Immature natural killer cell (primary cell): Measurements from ENCODE around the gene NPAS3. TPM values are rescaled to one million over a fixed set of nuclear protein-coding genes. Genes with fewer than 3 reads are reported as not detected.

ENCODE experiments used
- DNase-seq, 3 donors: peaks; one replicate each; pipeline ENCODE4 v3.0.0; 2022; ENCODE audit warnings: mixed read lengths in 1 of 3
- H3K27ac Mint-ChIP-seq, 6 donors: one replicate each; pipeline ENCODE4 v1.8.0; 2020; ENCODE audit warnings: mixed read lengths in 6 of 6, mild to moderate bottlenecking in 5 of 6, inconsistent platforms in 4 of 6, moderate library complexity in 3 of 6
- H3K27me3 Mint-ChIP-seq, 3 donors: one replicate each; pipeline ENCODE4 v1.8.0; 2020 to 2021; ENCODE audit warnings: low read depth in 3 of 3, mild to moderate bottlenecking in 3 of 3, mixed read lengths in 3 of 3, moderate library complexity in 3 of 3, inconsistent platforms in 1 of 3
- H3K36me3 Mint-ChIP-seq, 3 donors: one replicate each; pipeline ENCODE4 v1.8.0; 2020; ENCODE audit warnings: mixed read lengths in 3 of 3, inconsistent platforms in 2 of 3, mild to moderate bottlenecking in 2 of 3
- H3K4me1 Mint-ChIP-seq, 2 donors: one replicate each; pipeline ENCODE4 v1.8.0; 2020; ENCODE audit warnings: inconsistent platforms in 2 of 2, mild to moderate bottlenecking in 2 of 2, mixed read lengths in 2 of 2, moderate library complexity in 1 of 2
- H3K4me3 Mint-ChIP-seq, 5 donors: one replicate each; pipeline ENCODE4 v1.8.0; 2020; ENCODE audit warnings: mild to moderate bottlenecking in 5 of 5, mixed read lengths in 5 of 5, inconsistent platforms in 3 of 5, moderate library complexity in 3 of 5
- H3K9me3 Mint-ChIP-seq, 6 donors: one replicate each; pipeline ENCODE4 v1.8.0; 2020; ENCODE audit warnings: mild to moderate bottlenecking in 6 of 6, mixed read lengths in 6 of 6, inconsistent platforms in 4 of 6, moderate library complexity in 3 of 6
- polyA plus RNA-seq, 3 donors: library from polyadenylated mRNA; unstranded; fragments of 300-500 nt; fragmentation: Illumina TruSeq; gene quantifications; one replicate each; pipeline ENCODE4 v1.2.3, GENCODE V29; 2021

The NPAS3 gene
- polyA plus RNA-seq, 3 donors from 2014 or later = not detected

- no peak overlapping the region for H3K27ac Mint-ChIP-seq
- DNase-seq = no peak
- peaks cover 0 to 20% (median 4%) of the 10 kb centered on the region in 6 donors for H3K9me3 Mint-ChIP-seq
- H3K4me3 Mint-ChIP-seq = no peak overlapping the region
- no peaks in the 10 kb centered on the region for H3K36me3 Mint-ChIP-seq
- H3K27me3 Mint-ChIP-seq = peaks cover 0 to 2% (median 0%) of the 10 kb centered on the region in 3 donors
- no peaks in the 10 kb centered on the region for H3K4me1 Mint-ChIP-seq
Measured at GRCh38 chr14:33670235-33670634, 731.6 kb downstream of the NPAS3 start.

GRCh38 chr14:33671556-33671955 is 732.9 kb downstream of the NPAS3 start:
- peaks cover 0 to 2% (median 0%) of the 10 kb centered on the region in 3 donors for H3K27me3 Mint-ChIP-seq
- no peak overlapping the region for H3K27ac Mint-ChIP-seq
- H3K9me3 Mint-ChIP-seq = peaks cover 0 to 20% (median 1%) of the 10 kb centered on the region in 6 donors
- no peaks in the 10 kb centered on the region for H3K4me1 Mint-ChIP-seq
- no peak overlapping the region for H3K4me3 Mint-ChIP-seq
- no peaks in the 10 kb centered on the region for H3K36me3 Mint-ChIP-seq
- DNase-seq = no peak

GRCh38 chr14:33674927-33675326 is 736.2 kb downstream of the NPAS3 start:
- Mint-ChIP-seq H3K9me3 (peaks cover 0 to 15% (median 2%) of the 10 kb centered on the region in 6 donors), H3K36me3 (no peaks in the 10 kb centered on the region), H3K4me3 (no peak overlapping the region), H3K27ac (no peak overlapping the region), H3K4me1 (no peaks in the 10 kb centered on the region), H3K27me3 (peaks cover 0 to 2% (median 2%) of the 10 kb centered on the region in 3 donors)
- no peak for DNase-seq

GRCh38 chr14:33675415-33676130 is 736.9 kb downstream of the NPAS3 start:
- no peak for DNase-seq
- Mint-ChIP-seq H3K4me1 (no peaks in the 10 kb centered on the region), H3K36me3 (no peaks in the 10 kb centered on the region), H3K9me3 (peaks cover 0 to 15% (median 2%) of the 10 kb centered on the region in 6 donors), H3K27ac (no peak overlapping the region), H3K4me3 (no peak overlapping the region), H3K27me3 (peaks cover 0 to 2% (median 2%) of the 10 kb centered on the region in 3 donors)

- DNase-seq = no peak
- Mint-ChIP-seq H3K36me3 (no peaks in the 10 kb centered on the region), H3K4me1 (no peaks in the 10 kb centered on the region), H3K9me3 (peaks cover 0 to 13% (median 2%) of the 10 kb centered on the region in 6 donors), H3K27ac (no peak overlapping the region), H3K4me3 (no peak overlapping the region), H3K27me3 (peaks cover 0 to 2% (median 2%) of the 10 kb centered on the region in 3 donors)
Measured at GRCh38 chr14:33676135-33676566, 737.5 kb downstream of the NPAS3 start.

DNA sequence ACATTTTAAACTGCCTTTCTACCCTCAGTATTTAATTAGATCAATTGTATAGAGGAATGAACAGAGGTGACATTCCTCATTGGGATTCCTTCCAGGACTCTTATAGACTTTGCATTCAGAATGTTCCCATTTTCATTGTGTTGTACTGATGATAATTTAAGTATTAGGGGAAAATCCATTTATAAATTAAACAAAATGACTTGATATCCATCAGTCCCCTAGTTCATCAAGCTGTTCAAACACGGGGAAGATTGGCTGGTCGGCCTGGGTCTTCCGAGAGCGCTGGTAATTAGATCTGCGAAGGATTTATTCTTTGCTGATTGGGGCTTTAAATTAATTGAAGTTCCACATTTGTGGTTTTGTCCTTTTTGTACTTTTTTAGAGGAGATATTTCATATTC is 738.2 kb downstream of the NPAS3 start:
- no peak overlapping the region for H3K27ac Mint-ChIP-seq
- peaks cover 0 to 2% (median 2%) of the 10 kb centered on the region in 3 donors for H3K27me3 Mint-ChIP-seq
- DNase-seq = no peak
- H3K4me1 Mint-ChIP-seq = no peaks in the 10 kb centered on the region
- no peak overlapping the region for H3K4me3 Mint-ChIP-seq
- H3K36me3 Mint-ChIP-seq = no peaks in the 10 kb centered on the region
- peaks cover 0 to 8% (median 0%) of the 10 kb centered on the region in 6 donors for H3K9me3 Mint-ChIP-seq

DNA sequence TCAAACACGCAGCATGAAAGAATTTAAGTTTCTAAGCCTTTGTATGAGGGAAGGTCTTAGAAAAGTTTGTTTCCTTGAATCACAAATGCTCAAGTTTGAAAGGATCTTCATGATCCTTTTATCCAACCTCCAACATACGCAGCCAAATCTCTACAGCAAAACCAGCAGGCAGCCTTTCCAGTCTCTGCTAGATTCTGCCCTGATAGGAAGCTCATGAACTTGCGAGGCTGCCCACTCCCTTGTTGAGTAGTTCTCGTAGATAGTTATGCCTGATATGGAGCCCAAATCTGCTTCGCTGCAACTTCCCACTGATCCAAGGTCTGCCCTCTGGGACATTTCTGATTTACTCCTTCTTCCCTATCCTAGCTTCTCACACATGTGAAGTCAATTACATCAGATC is 739.3 kb downstream of the NPAS3 start:
- Mint-ChIP-seq H3K36me3 (no peaks in the 10 kb centered on the region), H3K4me1 (no peaks in the 10 kb centered on the region), H3K9me3 (peaks cover 0 to 8% (median 0%) of the 10 kb centered on the region in 6 donors), H3K27me3 (peaks cover 0 to 2% (median 2%) of the 10 kb centered on the region in 3 donors), H3K4me3 (no peak overlapping the region), H3K27ac (no peak overlapping the region)
- no peak for DNase-seq

DNA sequence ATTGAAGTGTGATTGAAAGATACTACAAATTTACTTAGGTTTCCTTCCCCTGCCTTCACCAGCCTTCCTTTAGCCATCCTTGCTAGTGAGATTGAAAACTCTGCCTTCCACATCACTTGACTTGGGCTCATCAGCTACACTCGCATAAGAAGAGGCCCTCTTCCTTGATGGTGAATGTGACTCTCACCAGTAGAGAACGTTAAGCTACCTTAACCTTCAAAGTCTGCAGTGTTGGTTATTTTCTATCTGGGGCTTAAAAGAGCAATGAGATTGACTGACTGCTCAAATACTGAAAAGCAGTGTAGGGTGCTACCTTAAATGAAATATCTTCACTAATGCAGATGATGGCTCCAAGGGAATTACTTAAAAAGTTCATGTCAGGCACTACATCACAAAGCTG is 740.3 kb downstream of the NPAS3 start:
- Mint-ChIP-seq H3K27ac (no peak overlapping the region), H3K9me3 (peaks cover 0 to 8% (median 2%) of the 10 kb centered on the region in 6 donors), H3K36me3 (no peaks in the 10 kb centered on the region), H3K27me3 (peaks cover 0 to 2% (median 2%) of the 10 kb centered on the region in 3 donors), H3K4me1 (no peaks in the 10 kb centered on the region), H3K4me3 (no peak overlapping the region)
- no peak for DNase-seq

- Mint-ChIP-seq H3K36me3 (no peaks in the 10 kb centered on the region), H3K27me3 (peaks cover 0 to 2% (median 2%) of the 10 kb centered on the region in 3 donors)
Measured at GRCh38 chr14:33679461-33680225, 741.0 kb downstream of the NPAS3 start.

DNA sequence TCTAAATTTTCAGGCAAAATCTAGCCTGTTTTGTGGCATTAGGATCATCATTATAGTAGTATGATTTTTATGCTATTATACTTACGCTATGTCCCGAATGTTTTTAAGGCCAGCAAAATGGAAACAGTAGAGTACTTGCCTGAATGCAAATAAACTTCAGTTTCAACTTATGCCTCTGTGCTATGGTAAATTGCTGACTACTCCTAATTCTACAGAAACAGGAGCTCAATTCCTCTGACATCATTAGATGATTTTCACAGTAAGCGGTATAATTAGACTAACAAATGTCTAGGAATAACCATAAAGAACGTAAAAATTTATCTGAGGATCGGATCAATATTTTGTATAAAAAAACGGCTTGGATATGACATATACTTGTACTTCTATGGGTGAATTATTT is 742.2 kb downstream of the NPAS3 start:
- DNase-seq = no peak
- Mint-ChIP-seq H3K9me3 (peaks cover 0 to 13% (median 4%) of the 10 kb centered on the region in 6 donors), H3K4me1 (no peaks in the 10 kb centered on the region), H3K27me3 (peaks cover 0 to 4% (median 0%) of the 10 kb centered on the region in 3 donors), H3K27ac (no peak overlapping the region), H3K4me3 (no peak overlapping the region), H3K36me3 (no peaks in the 10 kb centered on the region)

More at GRCh38 chr14:33679461-33680225, 741.0 kb downstream of the NPAS3 start:
- DNase-seq = no peak
- no peaks in the 10 kb centered on the region for H3K4me1 Mint-ChIP-seq
- no peak overlapping the region for H3K4me3 Mint-ChIP-seq
- no peak overlapping the region for H3K27ac Mint-ChIP-seq
- peaks cover 0 to 11% (median 3%) of the 10 kb centered on the region in 6 donors for H3K9me3 Mint-ChIP-seq

GRCh38 chr14:33682760-33683159 is 744.1 kb downstream of the NPAS3 start:
- DNase-seq = no peak
- H3K4me3 Mint-ChIP-seq = no peak overlapping the region
- no peak overlapping the region for H3K27ac Mint-ChIP-seq
- H3K27me3 Mint-ChIP-seq = peaks cover 0 to 2% (median 0%) of the 10 kb centered on the region in 3 donors
- no peaks in the 10 kb centered on the region for H3K36me3 Mint-ChIP-seq
- peaks cover 0 to 15% (median 5%) of the 10 kb centered on the region in 6 donors for H3K9me3 Mint-ChIP-seq
- H3K4me1 Mint-ChIP-seq = no peaks in the 10 kb centered on the region

DNA sequence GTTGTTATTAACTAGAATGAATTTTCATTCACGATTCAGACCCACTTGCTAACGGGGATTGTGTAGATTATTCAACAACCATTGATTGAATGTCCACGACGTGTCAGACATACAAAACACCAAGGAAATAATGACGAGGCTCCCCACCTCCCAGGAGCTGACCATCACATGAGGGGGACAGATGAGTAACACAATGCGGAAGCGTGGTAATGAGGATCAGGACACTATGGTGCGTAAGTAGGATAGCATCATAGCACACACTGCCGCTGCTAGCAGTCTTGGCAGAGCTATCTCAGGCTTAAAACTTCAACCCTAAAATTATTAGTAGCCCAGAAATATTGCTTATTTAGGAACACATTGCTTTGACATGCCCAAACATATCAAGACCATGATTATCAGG is 746.3 kb downstream of the NPAS3 start:
- Mint-ChIP-seq H3K9me3 (peaks cover 0 to 19% (median 6%) of the 10 kb centered on the region in 6 donors), H3K4me1 (no peaks in the 10 kb centered on the region), H3K36me3 (no peaks in the 10 kb centered on the region), H3K27ac (no peak overlapping the region), H3K27me3 (peaks cover 0 to 2% (median 0%) of the 10 kb centered on the region in 3 donors), H3K4me3 (no peak overlapping the region)
- no peak for DNase-seq

DNA sequence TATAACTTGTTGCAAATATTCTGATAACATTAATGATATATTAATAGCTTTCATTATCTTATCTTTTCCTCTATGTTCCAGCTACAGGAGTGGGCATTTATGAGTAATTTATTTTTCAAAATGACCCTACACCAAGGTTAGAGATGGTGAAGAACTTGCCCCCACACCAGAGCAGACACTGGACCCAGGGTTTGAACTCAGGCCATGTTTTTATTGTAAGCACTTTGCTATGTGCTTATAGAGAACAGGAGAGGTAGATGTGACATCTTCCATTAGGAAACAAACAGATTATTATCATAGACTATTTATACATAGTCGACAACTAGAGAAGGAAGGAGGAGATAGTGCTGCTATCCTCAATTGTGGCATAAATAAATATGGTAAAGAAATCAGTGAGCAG is 747.0 kb downstream of the NPAS3 start:
- Mint-ChIP-seq H3K4me1 (no peaks in the 10 kb centered on the region), H3K27ac (no peak overlapping the region), H3K27me3 (peaks cover 0 to 2% (median 0%) of the 10 kb centered on the region in 3 donors), H3K36me3 (no peaks in the 10 kb centered on the region), H3K9me3 (peaks cover 0 to 19% (median 6%) of the 10 kb centered on the region in 6 donors), H3K4me3 (no peak overlapping the region)
- DNase-seq = no peak

GRCh38 chr14:33686218-33686617 is 747.5 kb downstream of the NPAS3 start:
- H3K27me3 Mint-ChIP-seq = peaks cover 0 to 2% (median 0%) of the 10 kb centered on the region in 3 donors
- no peak overlapping the region for H3K27ac Mint-ChIP-seq
- H3K9me3 Mint-ChIP-seq = peaks cover 0 to 19% (median 6%) of the 10 kb centered on the region in 6 donors
- no peaks in the 10 kb centered on the region for H3K4me1 Mint-ChIP-seq
- no peak for DNase-seq
- no peak overlapping the region for H3K4me3 Mint-ChIP-seq
- no peaks in the 10 kb centered on the region for H3K36me3 Mint-ChIP-seq
